Liver (tissue), 9 donors: ENCODE data around the gene MICAL2. TPM values are rescaled to one million over a fixed set of nuclear protein-coding genes. Genes with fewer than 3 reads are reported as not detected.

Source experiments
- DNase-seq: peaks from one replicate; pipeline ENCODE4 v3.0.0-alpha.2; 2017; ENCODE audit warnings: low spot score
- H3K27ac ChIP-seq, 2 donors: one replicate each; pipeline ENCODE4 v1.7.0; 2013; ENCODE audit warnings: inconsistent platforms in 2 of 2, low read length in 2 of 2, control low read depth in 1 of 2, low read depth in 1 of 2, mild to moderate bottlenecking in 1 of 2
- H3K27me3 ChIP-seq, 4 donors: one replicate each; pipeline versions ENCODE4 v1.6.1 to v1.7.0; 2013; ENCODE audit warnings: low read length in 3 of 4, inconsistent platforms in 1 of 4, mild to moderate bottlenecking in 1 of 4, moderate library complexity in 1 of 4; ENCODE audit not compliant: control insufficient read depth in 4 of 4, insufficient read depth in 4 of 4
- H3K36me3 ChIP-seq, 4 donors: one replicate each; pipeline versions ENCODE4 v1.6.1 to v1.7.0; 2013; ENCODE audit warnings: low read length in 3 of 4, mild to moderate bottlenecking in 3 of 4, low read depth in 1 of 4, moderate library complexity in 1 of 4; ENCODE audit not compliant: control insufficient read depth in 4 of 4, insufficient read depth in 3 of 4
- H3K4me1 ChIP-seq, 4 donors: one replicate each; pipeline versions ENCODE4 v1.6.1 to v1.7.0; 2013; ENCODE audit warnings: low read length in 3 of 4, mild to moderate bottlenecking in 3 of 4, moderate library complexity in 1 of 4; ENCODE audit not compliant: control insufficient read depth in 4 of 4, insufficient read depth in 4 of 4
- H3K4me3 ChIP-seq, 3 donors: one replicate each; pipeline versions ENCODE4 v1.6.1 to v1.7.0; 2013; ENCODE audit warnings: low read length in 3 of 3, control low read depth in 1 of 3, low read depth in 1 of 3, mild to moderate bottlenecking in 1 of 3
- H3K9ac ChIP-seq, 2 donors: one replicate each; pipeline ENCODE4 v1.7.0; 2013; ENCODE audit warnings: low read length in 2 of 2, mild to moderate bottlenecking in 2 of 2, moderate library complexity in 2 of 2, control low read depth in 1 of 2, low read depth in 1 of 2
- H3K9me3 ChIP-seq, 4 donors: one replicate each; pipeline versions ENCODE4 v1.6.1 to v1.7.0; 2013; ENCODE audit warnings: low read length in 3 of 4; ENCODE audit not compliant: control insufficient read depth in 4 of 4
- EGR1 ChIP-seq, 2 donors: IDR thresholded peaks; 2 replicates each; pipeline ENCODE4 v1.6.1; 2016 to 2018; ENCODE audit warnings: antibody characterized with exemption in 2 of 2, low read depth in 2 of 2
- FOXA1 ChIP-seq: IDR thresholded peaks from 2 replicates; pipeline ENCODE4 v1.6.1; 2016; ENCODE audit warnings: antibody characterized with exemption
- FOXA2 ChIP-seq: IDR thresholded peaks from 2 replicates; pipeline ENCODE4 v1.6.1; 2016; ENCODE audit warnings: antibody characterized with exemption
- GABPA ChIP-seq, 2 donors: IDR thresholded peaks in 1 of 2; conservative IDR thresholded peaks in 1 of 2; 2 replicates each; pipeline ENCODE4 v1.6.1; 2016; ENCODE audit warnings: antibody characterized with exemption in 2 of 2, mild to moderate bottlenecking in 1 of 2, moderate library complexity in 1 of 2
- HNF4A ChIP-seq, 2 donors: conservative IDR thresholded peaks; 2 replicates each; pipeline ENCODE4 v1.6.1; 2016; ENCODE audit warnings: antibody characterized with exemption in 2 of 2, mild to moderate bottlenecking in 2 of 2
- HNF4G ChIP-seq: IDR thresholded peaks from 2 replicates; pipeline ENCODE4 v1.6.1; 2016; ENCODE audit warnings: antibody characterized with exemption
- JUND ChIP-seq, 2 donors: IDR thresholded peaks; 2 replicates each; pipeline ENCODE4 v1.6.1; 2016; ENCODE audit warnings: antibody characterized with exemption in 2 of 2
- NR2F2 ChIP-seq: IDR thresholded peaks from 2 replicates; pipeline ENCODE4 v1.6.1; 2016; ENCODE audit warnings: antibody characterized with exemption
- RAD21 ChIP-seq, 2 donors: IDR thresholded peaks; 2 replicates each; pipeline ENCODE4 v1.6.1; 2016; ENCODE audit warnings: antibody characterized with exemption in 2 of 2, mild to moderate bottlenecking in 2 of 2
- RXRA ChIP-seq, 2 donors: IDR thresholded peaks; 2 replicates each; pipeline ENCODE4 v1.6.1; 2017 to 2018; ENCODE audit warnings: antibody characterized with exemption in 2 of 2, mild to moderate bottlenecking in 1 of 2
- SP1 ChIP-seq: IDR thresholded peaks from 2 replicates; pipeline ENCODE4 v1.6.1; 2018; ENCODE audit warnings: antibody characterized with exemption, mild to moderate bottlenecking
- TAF1 ChIP-seq: conservative IDR thresholded peaks from 2 replicates; pipeline ENCODE4 v1.6.1; 2016; ENCODE audit warnings: antibody characterized with exemption, mild to moderate bottlenecking
- YY1 ChIP-seq: IDR thresholded peaks from 2 replicates; pipeline ENCODE4 v1.6.1; 2016; ENCODE audit warnings: antibody characterized with exemption, mild to moderate bottlenecking
- WGBS: extraction: QIAGEN DNeasy Blood & Tissue Kit; methylation state at CpG from one replicate; pipeline ENCODE4 v1.1.7; 2013; 5-methylcytosine and 5-hydroxymethylcytosine counted together
- polyA plus RNA-seq, 2 donors: library from polyadenylated mRNA; stranded (reverse) in 1 of 2; unstranded in 1 of 2; fragments of 200-250 nt in 1 of 2; fragments of >200 nt in 1 of 2; fragmentation: Nextera tagmentation in 1 of 2; extraction: Ambion mirVana in 1 of 2; gene quantifications; one replicate each; pipeline versions ENCODE4 v1.2.1 to v1.2.3, GENCODE V29; 2013 to 2015
- total RNA-seq, 2 donors: library from RNA; depleted of rRNA; stranded (reverse); fragments of >200 nt; gene quantifications; one replicate each; pipeline ENCODE4 v1.2.3, GENCODE V29; 2014
- TF ChIP-seq, protein P1 (sequence below): IDR thresholded peaks from 2 replicates; pipeline ENCODE4 v1.6.1; 2016; ENCODE audit warnings: antibody characterized with exemption, mild to moderate bottlenecking
- TF ChIP-seq, protein P2 (sequence below): IDR thresholded peaks from 2 replicates; pipeline ENCODE4 v1.6.1; 2016; ENCODE audit warnings: antibody characterized with exemption
- TF ChIP-seq, protein P3 (sequence below): IDR thresholded peaks from 2 replicates; pipeline ENCODE4 v1.6.1; 2016; ENCODE audit warnings: antibody characterized with exemption
- TF ChIP-seq, protein P4 (sequence below): fragments of 150-350 bp; IDR thresholded peaks from 2 replicates; pipeline ENCODE4 v1.5.1; 2017; ENCODE audit warnings: improper control_type of control experiment, low read depth, low read length; ENCODE audit not compliant: missing input control
- TF ChIP-seq, protein P5 (sequence below): IDR thresholded peaks from 2 replicates; pipeline ENCODE4 v1.6.1; 2016; ENCODE audit warnings: antibody characterized with exemption
- donor health status: healthy.
- donor health status: healthy.
- donor health status: healthy.
- donor health status: healthy.
- donor health status: healthy.

Gene MICAL2
- total and polyA plus RNA-seq, 4 donors, result 17.5 to 113 (median 42.9) TPM

- H3K9ac ChIP-seq, result no peak overlapping the region
- 88% methylated on average over 2 of the region's 2 CpGs for WGBS
- no peak for DNase-seq
- no peaks in the 10 kb centered on the region for H3K9me3 ChIP-seq
- H3K4me3 ChIP-seq, result no peak overlapping the region
- H3K27me3 ChIP-seq, result no peaks in the 10 kb centered on the region
- H3K27ac ChIP-seq, result no peak overlapping the region
- H3K4me1 ChIP-seq, result peaks cover 2 to 29% (median 11%) of the 10 kb centered on the region in 4 donors
- TF ChIP-seq RXRA (IDR thresholded peaks at IDR 0.05), result no peak
- TF ChIP-seq, protein P1, sequence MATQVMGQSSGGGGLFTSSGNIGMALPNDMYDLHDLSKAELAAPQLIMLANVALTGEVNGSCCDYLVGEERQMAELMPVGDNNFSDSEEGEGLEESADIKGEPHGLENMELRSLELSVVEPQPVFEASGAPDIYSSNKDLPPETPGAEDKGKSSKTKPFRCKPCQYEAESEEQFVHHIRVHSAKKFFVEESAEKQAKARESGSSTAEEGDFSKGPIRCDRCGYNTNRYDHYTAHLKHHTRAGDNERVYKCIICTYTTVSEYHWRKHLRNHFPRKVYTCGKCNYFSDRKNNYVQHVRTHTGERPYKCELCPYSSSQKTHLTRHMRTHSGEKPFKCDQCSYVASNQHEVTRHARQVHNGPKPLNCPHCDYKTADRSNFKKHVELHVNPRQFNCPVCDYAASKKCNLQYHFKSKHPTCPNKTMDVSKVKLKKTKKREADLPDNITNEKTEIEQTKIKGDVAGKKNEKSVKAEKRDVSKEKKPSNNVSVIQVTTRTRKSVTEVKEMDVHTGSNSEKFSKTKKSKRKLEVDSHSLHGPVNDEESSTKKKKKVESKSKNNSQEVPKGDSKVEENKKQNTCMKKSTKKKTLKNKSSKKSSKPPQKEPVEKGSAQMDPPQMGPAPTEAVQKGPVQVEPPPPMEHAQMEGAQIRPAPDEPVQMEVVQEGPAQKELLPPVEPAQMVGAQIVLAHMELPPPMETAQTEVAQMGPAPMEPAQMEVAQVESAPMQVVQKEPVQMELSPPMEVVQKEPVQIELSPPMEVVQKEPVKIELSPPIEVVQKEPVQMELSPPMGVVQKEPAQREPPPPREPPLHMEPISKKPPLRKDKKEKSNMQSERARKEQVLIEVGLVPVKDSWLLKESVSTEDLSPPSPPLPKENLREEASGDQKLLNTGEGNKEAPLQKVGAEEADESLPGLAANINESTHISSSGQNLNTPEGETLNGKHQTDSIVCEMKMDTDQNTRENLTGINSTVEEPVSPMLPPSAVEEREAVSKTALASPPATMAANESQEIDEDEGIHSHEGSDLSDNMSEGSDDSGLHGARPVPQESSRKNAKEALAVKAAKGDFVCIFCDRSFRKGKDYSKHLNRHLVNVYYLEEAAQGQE, result no peak
- no peak for TF ChIP-seq GABPA (IDR thresholded peaks at IDR 0.05 in 1 of 2, conservative IDR thresholded peaks at IDR 0.05 in 1 of 2)
- no peak for TF ChIP-seq JUND (IDR thresholded peaks at IDR 0.05)
- TF ChIP-seq, protein P2, sequence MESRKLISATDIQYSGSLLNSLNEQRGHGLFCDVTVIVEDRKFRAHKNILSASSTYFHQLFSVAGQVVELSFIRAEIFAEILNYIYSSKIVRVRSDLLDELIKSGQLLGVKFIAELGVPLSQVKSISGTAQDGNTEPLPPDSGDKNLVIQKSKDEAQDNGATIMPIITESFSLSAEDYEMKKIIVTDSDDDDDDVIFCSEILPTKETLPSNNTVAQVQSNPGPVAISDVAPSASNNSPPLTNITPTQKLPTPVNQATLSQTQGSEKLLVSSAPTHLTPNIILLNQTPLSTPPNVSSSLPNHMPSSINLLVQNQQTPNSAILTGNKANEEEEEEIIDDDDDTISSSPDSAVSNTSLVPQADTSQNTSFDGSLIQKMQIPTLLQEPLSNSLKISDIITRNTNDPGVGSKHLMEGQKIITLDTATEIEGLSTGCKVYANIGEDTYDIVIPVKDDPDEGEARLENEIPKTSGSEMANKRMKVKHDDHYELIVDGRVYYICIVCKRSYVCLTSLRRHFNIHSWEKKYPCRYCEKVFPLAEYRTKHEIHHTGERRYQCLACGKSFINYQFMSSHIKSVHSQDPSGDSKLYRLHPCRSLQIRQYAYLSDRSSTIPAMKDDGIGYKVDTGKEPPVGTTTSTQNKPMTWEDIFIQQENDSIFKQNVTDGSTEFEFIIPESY, result no peak
- no peak for TF ChIP-seq SP1
- TF ChIP-seq, protein P3, sequence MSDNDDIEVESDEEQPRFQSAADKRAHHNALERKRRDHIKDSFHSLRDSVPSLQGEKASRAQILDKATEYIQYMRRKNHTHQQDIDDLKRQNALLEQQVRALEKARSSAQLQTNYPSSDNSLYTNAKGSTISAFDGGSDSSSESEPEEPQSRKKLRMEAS, result no peak
- no peak for TF ChIP-seq TAF1
- TF ChIP-seq FOXA1, result no peak
- no peak for TF ChIP-seq RAD21 (IDR thresholded peaks at IDR 0.05)
- TF ChIP-seq, protein P4, sequence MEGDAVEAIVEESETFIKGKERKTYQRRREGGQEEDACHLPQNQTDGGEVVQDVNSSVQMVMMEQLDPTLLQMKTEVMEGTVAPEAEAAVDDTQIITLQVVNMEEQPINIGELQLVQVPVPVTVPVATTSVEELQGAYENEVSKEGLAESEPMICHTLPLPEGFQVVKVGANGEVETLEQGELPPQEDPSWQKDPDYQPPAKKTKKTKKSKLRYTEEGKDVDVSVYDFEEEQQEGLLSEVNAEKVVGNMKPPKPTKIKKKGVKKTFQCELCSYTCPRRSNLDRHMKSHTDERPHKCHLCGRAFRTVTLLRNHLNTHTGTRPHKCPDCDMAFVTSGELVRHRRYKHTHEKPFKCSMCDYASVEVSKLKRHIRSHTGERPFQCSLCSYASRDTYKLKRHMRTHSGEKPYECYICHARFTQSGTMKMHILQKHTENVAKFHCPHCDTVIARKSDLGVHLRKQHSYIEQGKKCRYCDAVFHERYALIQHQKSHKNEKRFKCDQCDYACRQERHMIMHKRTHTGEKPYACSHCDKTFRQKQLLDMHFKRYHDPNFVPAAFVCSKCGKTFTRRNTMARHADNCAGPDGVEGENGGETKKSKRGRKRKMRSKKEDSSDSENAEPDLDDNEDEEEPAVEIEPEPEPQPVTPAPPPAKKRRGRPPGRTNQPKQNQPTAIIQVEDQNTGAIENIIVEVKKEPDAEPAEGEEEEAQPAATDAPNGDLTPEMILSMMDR, result no peak
- TF ChIP-seq, protein P5, sequence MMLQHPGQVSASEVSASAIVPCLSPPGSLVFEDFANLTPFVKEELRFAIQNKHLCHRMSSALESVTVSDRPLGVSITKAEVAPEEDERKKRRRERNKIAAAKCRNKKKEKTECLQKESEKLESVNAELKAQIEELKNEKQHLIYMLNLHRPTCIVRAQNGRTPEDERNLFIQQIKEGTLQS, result no peak
- TF ChIP-seq NR2F2, result no peak
- no peak for TF ChIP-seq HNF4G
- no peak for TF ChIP-seq FOXA2
- no peak for TF ChIP-seq HNF4A (conservative IDR thresholded peaks at IDR 0.05)
- no peak for TF ChIP-seq EGR1 (IDR thresholded peaks at IDR 0.05; ENCODE audit: low read depth in 2 of 2)
- TF ChIP-seq YY1, result no peak
- H3K36me3 ChIP-seq, result no peaks in the 10 kb centered on the region
Measured at GRCh38 chr11:12089473-12089872, 20.9 kb upstream of the MICAL2 start.
